UCSD-AML1 (cell line): ENCODE data around the gene BCAS1.

Experiments used
- DNase-seq: peaks from one replicate; lab custom pipeline; 2025; ENCODE audit not compliant: unreplicated experiment; lab: John Stamatoyannopoulos, UW

The BCAS1 gene

GRCh38 chr20:53966774-53967398, 103.5 kb downstream of the BCAS1 start:
- DNase-seq, result no peak

DNA sequence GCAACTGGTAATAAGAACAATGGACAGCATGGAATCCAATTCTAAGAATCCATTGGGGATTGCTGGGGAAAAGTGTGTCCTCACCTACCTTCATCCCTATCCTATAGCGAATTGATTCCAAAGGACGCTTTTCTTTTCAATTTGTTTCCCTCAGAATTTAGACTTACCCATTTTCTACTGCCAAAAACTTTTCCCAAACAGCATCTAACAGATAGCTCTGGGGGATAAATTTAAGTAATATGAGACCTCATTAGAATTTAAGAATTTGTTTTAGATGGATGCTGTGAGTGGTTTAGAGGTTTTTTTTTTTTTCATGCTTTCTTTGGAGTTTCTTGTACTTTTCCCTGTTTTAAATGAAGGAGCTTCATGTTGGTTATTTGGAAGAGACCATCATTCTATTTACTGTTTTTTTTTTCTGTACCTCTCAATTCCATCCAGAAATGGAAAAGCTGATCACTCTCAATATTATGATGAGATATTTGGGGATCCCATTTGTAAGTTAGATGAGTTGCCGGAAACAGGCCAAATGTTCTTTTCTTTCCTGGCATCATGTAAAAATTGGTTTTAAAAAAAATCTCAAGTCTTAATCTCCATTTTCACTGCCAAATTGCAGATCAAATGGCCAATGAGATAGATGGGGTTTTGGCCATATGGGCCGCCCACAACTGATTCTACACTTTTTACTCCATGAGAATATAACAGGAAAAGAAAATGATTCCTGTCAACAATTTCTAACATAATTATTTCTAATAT, 105.7 kb downstream of the BCAS1 start:
- no peak for DNase-seq

- DNase-seq, result no peak
These were observed 106.3 kb downstream of the BCAS1 start for GRCh38 chr20:53964067-53964466.

- no peak for DNase-seq
These were observed 106.8 kb downstream of the BCAS1 start for GRCh38 chr20:53963635-53964034.

- no peak for DNase-seq
These were observed 108.0 kb downstream of the BCAS1 start for GRCh38 chr20:53962388-53962787.

- no peak for DNase-seq
These were observed 108.9 kb downstream of the BCAS1 start for GRCh38 chr20:53961527-53961926.

DNA sequence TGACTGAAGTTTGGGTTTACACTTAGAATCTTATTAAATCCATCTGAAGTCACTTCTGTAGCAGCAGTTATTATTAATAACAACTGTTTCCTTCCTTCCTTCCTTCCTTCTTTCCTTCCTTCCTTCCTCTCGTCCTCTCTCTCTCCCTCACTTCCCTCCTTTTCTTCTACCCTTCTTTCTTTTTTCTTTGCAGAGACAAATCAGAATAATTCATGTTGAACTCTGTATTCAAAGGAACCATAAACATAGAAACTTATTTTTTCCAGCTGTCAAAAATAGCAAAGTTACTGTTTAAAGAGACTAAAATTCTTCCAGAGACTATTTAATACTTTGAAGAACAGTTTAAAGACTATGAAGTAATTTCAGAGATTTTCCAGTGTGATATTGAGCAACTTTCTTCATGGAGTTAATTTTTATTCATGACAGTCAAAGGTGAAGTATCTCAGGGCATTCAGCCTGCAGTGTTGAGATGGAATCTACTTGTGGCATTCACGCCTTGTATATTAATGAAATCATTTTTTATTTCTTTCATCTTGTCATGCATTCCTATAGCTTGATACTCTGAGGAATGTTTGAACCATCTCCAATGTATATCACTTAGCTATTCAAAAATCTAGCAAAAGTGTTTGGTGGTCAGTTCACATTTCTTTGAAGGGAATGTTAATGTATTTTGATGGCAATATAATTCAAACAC, 109.7 kb downstream of the BCAS1 start:
- DNase-seq, result no peak

DNA sequence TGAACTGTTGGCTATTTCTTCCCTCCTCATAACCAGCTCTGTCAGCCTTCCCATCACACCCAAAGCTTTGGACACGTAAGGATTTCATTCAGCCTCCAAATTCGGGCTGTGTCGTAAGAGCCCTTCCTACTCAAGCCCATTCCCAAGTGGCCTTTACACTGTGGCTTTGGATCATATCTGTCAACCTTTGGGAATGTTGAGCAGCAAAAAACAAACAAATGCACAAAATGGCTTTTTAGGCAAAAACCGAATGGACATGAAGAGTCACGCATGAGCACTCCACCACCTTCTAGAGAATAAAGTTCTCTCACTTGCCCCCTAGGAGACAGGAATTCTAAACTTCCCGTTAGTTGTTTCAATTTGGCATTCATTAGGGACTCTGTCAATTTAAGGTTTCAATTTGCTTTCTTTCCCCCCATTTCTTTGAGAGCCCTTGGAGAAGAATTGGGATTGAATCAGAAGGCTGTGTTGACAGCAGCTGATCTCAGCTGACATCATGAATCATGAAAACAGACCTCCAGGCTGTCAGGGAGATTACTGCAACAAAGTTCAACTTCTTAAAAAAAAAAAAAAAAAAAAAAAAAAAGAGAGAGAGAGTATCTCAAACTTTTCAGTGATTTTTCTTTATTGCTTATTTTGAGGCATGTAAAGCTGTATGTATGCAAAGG, 110.3 kb downstream of the BCAS1 start:
- DNase-seq, result no peak

- no peak for DNase-seq
These were observed 112.1 kb downstream of the BCAS1 start for GRCh38 chr20:53958260-53958659.

DNA sequence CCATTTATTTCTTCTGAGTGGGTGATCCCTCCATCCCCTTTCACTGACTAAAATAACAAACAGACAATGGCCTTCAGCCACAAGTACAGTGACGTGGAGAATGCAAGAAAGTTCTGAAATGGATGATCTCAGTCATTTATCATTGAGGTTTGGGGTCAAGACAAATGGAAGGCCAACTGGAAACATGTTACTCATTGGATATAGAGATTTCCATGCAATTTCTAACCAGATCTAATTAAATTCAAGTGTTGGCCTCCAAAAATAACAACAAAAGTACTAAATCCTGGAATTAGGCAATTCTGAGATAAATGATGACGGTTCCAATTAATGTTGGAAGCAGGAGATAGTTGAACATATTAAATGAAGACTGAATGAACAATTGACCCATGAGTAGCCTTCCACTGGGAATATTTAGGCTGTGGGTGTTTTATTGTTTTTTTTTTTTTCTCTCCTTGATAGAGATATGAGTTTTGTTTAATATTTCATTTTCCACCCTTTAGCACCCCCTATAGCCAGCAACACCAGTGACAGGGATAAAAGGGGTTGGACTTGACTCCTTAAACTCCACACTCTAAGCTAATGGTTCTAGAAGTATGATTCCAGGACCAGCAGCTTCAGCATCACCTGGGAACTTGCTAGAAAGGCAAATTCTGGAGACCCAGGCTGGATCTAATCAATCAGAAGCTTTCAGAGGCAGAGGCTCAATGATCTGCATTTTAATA, 112.8 kb downstream of the BCAS1 start:
- DNase-seq, result no peak

GRCh38 chr20:53956013-53956715, 114.2 kb downstream of the BCAS1 start:
- DNase-seq, result no peak

GRCh38 chr20:53954723-53955658, 115.4 kb downstream of the BCAS1 start:
- no peak for DNase-seq

- no peak for DNase-seq
These were observed 117.8 kb downstream of the BCAS1 start for GRCh38 chr20:53952528-53953096.

DNA sequence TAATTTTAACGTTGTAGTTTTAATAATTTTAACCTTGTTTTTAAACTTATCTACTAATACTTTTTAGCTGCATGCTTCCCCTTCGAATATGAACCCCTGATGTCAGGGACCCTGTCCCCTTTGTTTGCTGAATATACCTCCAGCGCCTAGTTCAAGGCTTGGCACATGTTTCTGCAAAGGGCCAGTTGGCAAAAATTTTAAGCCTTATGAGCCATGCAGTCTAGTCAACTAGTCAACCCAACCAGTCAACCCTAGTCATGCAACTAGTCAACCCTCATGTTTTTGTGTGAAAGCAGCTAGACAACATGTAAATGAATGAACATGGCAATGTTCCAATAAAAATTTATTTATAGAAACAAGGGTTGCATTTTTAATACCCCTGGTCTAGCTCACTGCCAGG, 119.8 kb downstream of the BCAS1 start:
- DNase-seq, result no peak

DNA sequence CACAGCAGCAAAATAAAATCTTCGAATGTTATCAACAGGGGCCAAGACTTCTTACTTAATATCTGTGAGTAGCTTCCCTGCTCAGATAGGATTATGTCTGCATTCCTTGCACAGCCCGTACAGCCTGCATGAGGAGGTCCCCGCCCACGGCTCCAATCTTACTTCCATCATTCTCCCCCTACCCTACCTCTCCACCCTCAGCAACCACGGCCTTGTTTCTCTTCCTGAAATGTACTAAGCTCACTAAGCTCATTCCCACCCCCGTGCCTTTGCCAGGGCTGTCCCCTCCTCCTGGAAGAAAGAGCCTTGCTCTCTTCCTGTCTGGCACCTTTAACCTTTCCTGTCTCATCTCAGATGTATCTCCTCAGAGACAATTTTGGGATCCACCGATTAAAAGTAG, 120.4 kb downstream of the BCAS1 start:
- no peak for DNase-seq

DNA sequence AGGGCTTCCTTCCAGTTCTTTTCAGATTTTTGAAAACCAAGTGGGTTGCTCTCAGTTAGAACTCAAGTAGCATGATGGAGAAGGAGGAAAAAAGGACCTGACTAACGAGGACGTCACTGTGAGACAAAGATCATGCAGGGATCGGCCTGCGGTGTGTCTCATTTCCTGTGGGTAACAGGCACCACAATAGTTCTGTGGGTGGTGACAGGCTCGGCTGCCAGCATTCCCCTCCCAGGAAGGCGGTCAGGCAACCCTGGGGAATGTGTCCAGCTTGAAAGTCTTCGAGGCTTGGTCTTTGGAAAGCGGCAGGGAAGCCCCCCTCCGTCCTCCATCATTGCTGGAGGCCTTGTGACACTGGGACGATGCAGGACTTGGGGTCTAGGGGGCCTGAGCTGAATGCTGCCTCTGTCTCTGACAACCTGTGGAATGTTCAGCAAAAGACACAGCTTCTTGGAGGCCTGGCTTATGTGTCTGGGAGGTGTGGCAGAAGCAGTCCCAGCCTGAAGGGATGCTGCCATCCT, 121.0 kb downstream of the BCAS1 start:
- peak; percentile 75 for DNase-seq

- DNase-seq, result no peak
These were observed 121.7 kb downstream of the BCAS1 start for GRCh38 chr20:53948383-53949318.
